Progenitor cell of endocrine pancreas (in vitro differentiated cells): ENCODE measurements around the gene GOLM1. TPM values are rescaled to one million over a fixed set of nuclear protein-coding genes. Genes with fewer than 3 reads are reported as not detected.

Source experiments
- DNase-seq: peaks from one replicate; pipeline ENCODE4 v3.0.0; 2021; ENCODE audit warnings: low spot score; ENCODE audit not compliant: unreplicated experiment
- H3K27ac Mint-ChIP-seq: 2 replicates; pipeline ENCODE4 v1.8.0; 2021; ENCODE audit warnings: mild to moderate bottlenecking, moderate library complexity, mixed read lengths
- H3K27me3 Mint-ChIP-seq: 2 replicates; pipeline ENCODE4 v1.8.0; 2021; ENCODE audit warnings: mixed read lengths
- H3K36me3 Mint-ChIP-seq: 2 replicates; pipeline ENCODE4 v1.8.0; 2022; ENCODE audit warnings: mixed read lengths; ENCODE audit not compliant: insufficient read depth
- H3K4me1 Mint-ChIP-seq: 2 replicates; pipeline ENCODE4 v1.8.0; 2021; ENCODE audit warnings: low read depth, mixed read lengths
- H3K4me3 Mint-ChIP-seq: 2 replicates; pipeline ENCODE4 v1.8.0; 2021; ENCODE audit warnings: low read depth, mild to moderate bottlenecking, moderate library complexity, mixed read lengths
- H3K9me3 Mint-ChIP-seq: 2 replicates; pipeline ENCODE4 v1.8.0; 2021; ENCODE audit warnings: low read depth, mixed read lengths
- total RNA-seq: library from RNA; stranded (reverse); gene quantifications from 2 replicates; pipeline ENCODE4 v1.2.1, GENCODE V29; 2021
- TF ChIP-seq, protein P1 (sequence below): fragments of 200-600 bp; sonication (generic); IDR thresholded peaks from one replicate; pipeline ENCODE4 v1.5.0; 2021; ENCODE audit warnings: antibody characterized with exemption, mild to moderate bottlenecking; ENCODE audit not compliant: unreplicated experiment

Gene GOLM1
- total RNA-seq, 1 donor from 2014 or later = 104 TPM

DNA sequence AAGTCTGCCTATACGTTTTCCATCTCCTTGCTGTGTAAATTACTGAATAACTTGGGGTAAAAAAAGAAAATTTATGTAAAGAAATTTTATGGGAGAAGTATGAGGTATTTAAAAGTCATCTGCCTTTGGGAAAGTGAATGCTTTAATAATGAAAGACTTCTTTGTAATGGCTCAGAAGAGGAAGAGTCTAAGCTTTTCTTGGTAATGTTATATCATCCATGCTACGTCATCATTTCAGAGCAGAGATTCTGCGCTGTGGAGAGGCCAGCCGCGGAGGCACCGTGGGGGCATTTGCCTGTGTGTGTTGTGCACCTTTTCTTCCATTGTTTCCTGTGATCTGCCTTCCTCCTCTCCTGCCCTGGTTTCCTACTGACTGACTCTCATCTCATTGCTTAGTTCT, 78.2 kb downstream of the GOLM1 start:
- Mint-ChIP-seq H3K9me3 (no peaks in the 10 kb centered on the region), H3K36me3 (peaks cover 47% of the 10 kb centered on the region), H3K27ac (peak overlapping the region; percentile 8), H3K4me1 (no peaks in the 10 kb centered on the region), H3K27me3 (no peaks in the 10 kb centered on the region), H3K4me3 (no peak overlapping the region)
- TF ChIP-seq, protein P1, sequence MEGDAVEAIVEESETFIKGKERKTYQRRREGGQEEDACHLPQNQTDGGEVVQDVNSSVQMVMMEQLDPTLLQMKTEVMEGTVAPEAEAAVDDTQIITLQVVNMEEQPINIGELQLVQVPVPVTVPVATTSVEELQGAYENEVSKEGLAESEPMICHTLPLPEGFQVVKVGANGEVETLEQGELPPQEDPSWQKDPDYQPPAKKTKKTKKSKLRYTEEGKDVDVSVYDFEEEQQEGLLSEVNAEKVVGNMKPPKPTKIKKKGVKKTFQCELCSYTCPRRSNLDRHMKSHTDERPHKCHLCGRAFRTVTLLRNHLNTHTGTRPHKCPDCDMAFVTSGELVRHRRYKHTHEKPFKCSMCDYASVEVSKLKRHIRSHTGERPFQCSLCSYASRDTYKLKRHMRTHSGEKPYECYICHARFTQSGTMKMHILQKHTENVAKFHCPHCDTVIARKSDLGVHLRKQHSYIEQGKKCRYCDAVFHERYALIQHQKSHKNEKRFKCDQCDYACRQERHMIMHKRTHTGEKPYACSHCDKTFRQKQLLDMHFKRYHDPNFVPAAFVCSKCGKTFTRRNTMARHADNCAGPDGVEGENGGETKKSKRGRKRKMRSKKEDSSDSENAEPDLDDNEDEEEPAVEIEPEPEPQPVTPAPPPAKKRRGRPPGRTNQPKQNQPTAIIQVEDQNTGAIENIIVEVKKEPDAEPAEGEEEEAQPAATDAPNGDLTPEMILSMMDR = no peak
- DNase-seq = no peak

DNA sequence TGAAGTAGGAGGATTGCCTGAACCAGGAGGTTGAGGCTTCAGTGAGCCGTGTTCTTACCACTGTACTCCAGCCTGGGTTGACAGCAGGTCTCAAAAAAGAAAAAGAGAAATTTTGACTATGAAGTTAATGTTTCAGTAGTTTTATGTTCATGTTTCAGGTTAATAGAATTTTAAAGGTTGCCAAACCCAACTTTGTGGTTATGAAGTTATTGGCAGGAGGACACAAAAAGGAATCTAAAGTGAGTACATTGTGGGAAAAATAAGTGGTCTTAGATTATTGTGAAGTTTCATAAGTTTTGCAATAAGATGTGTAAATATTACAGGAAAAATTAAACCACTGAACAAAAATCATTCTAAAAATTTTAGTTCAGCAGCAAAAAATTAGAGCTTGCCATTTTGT, 78.6 kb downstream of the GOLM1 start:
- H3K36me3 Mint-ChIP-seq = peaks cover 47% of the 10 kb centered on the region
- no peaks in the 10 kb centered on the region for H3K9me3 Mint-ChIP-seq
- H3K4me3 Mint-ChIP-seq = no peak overlapping the region
- H3K4me1 Mint-ChIP-seq = no peaks in the 10 kb centered on the region
- no peaks in the 10 kb centered on the region for H3K27me3 Mint-ChIP-seq
- no peak overlapping the region for H3K27ac Mint-ChIP-seq
- DNase-seq = no peak
- TF ChIP-seq, protein P1 = no peak

DNA sequence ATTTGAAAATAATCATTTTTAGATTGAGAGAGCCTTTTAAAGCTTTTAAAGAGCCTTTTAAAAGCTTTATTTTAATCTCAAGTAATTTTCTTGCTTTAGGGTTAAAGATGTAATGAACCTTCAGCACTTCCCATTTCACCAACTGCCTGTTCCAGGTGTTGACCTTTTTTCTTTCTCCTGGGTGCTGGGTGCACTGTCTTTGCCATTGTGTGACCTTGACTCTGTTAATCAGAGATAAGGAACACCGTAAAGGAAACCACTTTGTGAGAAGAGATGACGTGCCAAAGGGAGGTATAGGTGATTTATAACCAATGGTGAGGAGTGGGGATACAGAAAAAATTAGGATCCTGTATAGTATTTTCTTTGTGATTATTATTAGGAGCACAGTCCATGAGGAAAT, 90.2 kb downstream of the GOLM1 start:
- H3K4me3 Mint-ChIP-seq = no peak overlapping the region
- peaks cover 14% of the 10 kb centered on the region for H3K9me3 Mint-ChIP-seq
- H3K27me3 Mint-ChIP-seq = no peaks in the 10 kb centered on the region
- peak overlapping the region; percentile 42 for H3K27ac Mint-ChIP-seq
- peaks cover 1% of the 10 kb centered on the region for H3K4me1 Mint-ChIP-seq
- H3K36me3 Mint-ChIP-seq = peaks cover 52% of the 10 kb centered on the region
- DNase-seq = no peak
- TF ChIP-seq, protein P1 = no peak

DNA sequence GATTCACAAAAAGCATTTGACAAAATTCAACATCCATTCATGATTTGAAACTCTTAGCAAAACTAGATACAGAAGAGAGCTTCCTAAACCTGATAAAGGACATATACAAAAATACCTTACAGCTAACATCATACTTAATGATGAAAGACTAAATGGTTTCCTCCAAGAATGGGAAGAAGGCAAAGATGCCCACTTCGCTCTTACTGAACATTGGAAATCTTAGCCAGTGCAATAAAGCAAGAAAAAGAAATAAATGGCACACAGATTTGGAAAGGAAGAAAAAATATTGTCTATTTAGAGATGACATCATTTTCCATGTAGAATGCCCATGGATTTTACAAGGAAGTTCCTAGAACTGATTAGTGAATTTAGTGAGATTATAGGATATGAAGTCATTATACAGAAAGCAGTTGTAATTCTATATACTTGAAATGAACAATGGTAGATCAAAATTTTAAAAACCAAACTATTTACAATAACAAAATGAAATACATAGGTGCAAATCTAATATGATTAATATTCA, 94.0 kb downstream of the GOLM1 start:
- Mint-ChIP-seq H3K27ac (no peak overlapping the region), H3K9me3 (peaks cover 29% of the 10 kb centered on the region), H3K36me3 (peaks cover 74% of the 10 kb centered on the region), H3K4me1 (no peaks in the 10 kb centered on the region), H3K4me3 (no peak overlapping the region), H3K27me3 (no peaks in the 10 kb centered on the region)
- TF ChIP-seq, protein P1 = no peak
- DNase-seq = no peak

DNA sequence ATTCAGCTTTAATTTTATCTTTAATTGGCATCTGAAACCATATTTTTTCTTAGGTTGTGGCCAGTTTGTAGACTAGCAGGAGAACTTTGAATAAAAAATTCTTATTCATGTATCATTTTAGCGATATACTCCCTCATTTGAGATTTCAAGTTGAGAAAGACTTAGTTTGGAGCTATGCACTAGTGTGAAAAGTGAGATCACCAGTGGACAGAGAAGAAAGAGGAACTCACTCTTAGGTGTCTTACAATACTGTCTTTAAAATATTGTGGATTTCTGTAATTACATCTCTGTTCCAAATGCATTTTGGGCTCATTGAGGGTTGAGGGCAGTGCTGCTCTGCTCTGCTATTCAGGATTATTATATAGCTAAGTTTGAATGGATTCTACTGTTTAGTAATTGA, 103.8 kb downstream of the GOLM1 start:
- DNase-seq = no peak
- no peaks in the 10 kb centered on the region for H3K27me3 Mint-ChIP-seq
- peaks cover 5% of the 10 kb centered on the region for H3K9me3 Mint-ChIP-seq
- H3K36me3 Mint-ChIP-seq = peaks cover 38% of the 10 kb centered on the region
- TF ChIP-seq, protein P1 = no peak
- H3K4me1 Mint-ChIP-seq = no peaks in the 10 kb centered on the region
- H3K27ac Mint-ChIP-seq = no peak overlapping the region
- no peak overlapping the region for H3K4me3 Mint-ChIP-seq
